ENCODE data around the gene RUNX3. TPM values are rescaled to one million over a fixed set of nuclear protein-coding genes. Genes with fewer than 3 reads are reported as not detected.
A peak's percentile ranks its signal among the peaks of the same experiment; 100 is the strongest.

The RUNX3 gene
- total RNA-seq, 1 experiment from 2014 or later, result 10.7 TPM

DNA sequence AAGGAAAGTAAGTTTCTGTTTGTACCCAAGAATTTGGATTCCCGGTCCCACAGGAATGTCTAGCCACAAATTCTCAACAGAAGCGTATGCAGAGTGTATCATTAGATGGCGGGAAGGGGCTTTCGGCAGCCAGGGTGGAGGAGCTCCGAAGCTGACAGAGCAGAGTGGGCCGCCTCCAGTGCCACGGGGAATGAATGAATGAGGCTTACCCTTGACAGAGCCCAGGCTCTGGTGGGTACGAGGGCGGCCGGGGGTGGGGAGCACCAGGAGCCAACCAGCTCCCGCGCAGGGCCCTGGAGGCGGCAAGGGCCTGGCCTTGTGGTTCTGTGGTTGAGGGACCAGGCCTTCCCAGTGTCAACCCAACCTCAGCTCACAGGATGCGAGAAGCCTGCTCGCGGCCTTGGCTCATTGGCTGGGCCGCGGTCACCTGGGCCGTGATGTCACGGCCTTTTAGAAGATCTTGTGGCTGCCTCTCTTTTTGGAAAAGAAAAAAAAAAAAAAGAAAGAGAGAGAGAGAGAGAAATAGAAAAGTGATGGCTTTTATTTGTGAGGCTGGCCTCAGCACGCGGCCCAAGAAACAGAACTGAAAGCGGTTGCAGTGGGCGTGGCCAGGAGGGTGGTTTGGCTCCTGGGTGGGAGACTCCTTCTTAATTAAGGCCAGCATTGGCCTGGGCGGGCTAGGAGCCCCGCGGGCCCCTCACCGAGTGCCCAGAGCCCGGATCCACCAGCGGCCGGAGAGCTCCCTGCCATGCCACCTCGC, 34.9 kb upstream of the RUNX3 start:
- in situ Hi-C loops (cut with HindIII; ENCODE audit: low pct_unique_long_range_greater_than_20kb, low sequenced_read_pairs), result no loop called here
- DNase-seq (ENCODE audit: low read depth, low spot score), result no peak

- in situ Hi-C loops (cut with HindIII; ENCODE audit: low pct_unique_long_range_greater_than_20kb, low sequenced_read_pairs), result no loop called here
- no peak for DNase-seq (ENCODE audit: low read depth, low spot score)
Observed at GRCh38 chr1:24963943-24964693, 34.0 kb upstream of the RUNX3 start.

DNA sequence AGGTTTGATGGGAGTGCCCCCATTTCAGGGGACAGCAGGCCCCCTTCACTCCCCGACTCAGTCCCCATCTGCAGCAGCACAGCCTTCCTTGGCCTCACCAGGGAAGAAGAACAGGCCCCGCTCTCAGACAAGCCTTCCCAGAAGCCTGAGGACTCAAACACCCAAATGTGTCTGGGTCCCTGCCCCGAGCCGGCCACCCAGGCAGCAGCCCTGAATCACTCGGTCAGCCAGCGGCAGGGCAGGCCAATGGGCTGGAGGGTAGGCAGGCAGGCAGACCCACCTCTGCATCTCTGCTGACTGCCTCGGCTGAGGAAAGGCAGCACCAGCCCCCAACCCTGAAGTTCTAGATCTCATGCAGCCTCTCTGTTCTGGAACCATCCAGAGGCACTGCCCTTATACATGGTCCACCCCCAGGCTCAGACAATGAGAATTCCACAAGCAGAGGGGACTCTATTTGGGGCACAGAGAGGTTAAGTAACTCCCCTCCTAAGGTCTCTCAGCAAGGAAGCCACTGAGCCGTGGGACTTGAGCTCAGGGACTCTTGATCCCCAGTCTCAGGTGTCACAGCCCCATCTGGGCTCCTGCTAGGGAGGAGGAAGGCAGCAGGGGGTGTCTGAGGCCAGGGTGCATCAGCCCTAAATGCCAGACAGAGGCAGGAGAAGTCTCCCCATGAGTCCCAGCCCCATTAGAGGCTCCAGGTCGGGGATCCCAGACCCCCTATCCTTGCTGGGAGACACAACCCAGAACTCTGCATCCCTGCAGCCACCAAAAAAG, 33.2 kb upstream of the RUNX3 start:
- in situ Hi-C loops (cut with HindIII; ENCODE audit: low pct_unique_long_range_greater_than_20kb, low sequenced_read_pairs), result no loop called here
- DNase-seq (ENCODE audit: low read depth, low spot score), result no peak

DNA sequence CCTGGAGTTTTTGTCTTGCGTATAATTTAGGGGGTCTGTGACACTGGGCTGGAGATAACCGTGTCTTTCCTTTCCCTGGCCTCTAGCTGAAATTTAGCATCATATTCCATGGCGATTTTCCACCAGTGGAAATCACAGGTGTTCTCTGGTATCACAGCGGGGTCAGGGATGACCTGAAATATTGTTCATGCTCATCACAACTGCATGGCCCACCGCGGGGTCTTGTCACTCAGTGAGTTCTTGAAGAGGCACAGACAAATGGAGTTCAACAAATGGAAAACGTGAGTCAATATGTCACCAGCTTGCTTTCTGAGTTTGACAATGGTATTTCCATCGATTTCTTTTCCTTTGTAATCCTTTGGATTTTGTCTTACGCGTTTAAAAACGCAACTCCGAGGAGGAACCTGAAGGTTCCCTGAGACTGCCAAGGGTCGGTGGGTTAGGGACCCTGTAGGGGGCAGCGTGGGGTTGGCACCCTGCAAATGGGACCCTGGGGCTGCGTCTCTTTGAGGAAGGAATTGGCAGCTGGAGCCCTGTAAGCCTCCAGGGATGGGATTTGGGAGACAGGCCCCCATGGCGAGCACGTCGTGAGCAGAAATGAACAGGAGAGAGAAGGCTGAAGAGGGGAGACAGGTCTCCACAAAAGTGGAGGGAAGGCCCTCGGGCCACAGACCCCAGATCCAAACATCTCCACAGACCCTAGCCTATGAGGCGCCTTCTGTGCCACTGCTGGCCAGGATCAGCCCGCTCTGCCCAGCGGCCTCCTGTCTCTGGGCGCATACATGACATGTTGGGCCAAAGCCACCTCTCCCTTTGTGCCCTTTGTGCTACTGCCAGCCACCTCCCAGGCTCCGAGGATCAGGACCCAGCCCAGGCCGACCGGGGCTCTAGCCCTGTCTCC, 32.1 kb upstream of the RUNX3 start:
- in situ Hi-C loops (cut with HindIII; ENCODE audit: low pct_unique_long_range_greater_than_20kb, low sequenced_read_pairs), result no loop called here
- no peak for DNase-seq (ENCODE audit: low read depth, low spot score)

DNA sequence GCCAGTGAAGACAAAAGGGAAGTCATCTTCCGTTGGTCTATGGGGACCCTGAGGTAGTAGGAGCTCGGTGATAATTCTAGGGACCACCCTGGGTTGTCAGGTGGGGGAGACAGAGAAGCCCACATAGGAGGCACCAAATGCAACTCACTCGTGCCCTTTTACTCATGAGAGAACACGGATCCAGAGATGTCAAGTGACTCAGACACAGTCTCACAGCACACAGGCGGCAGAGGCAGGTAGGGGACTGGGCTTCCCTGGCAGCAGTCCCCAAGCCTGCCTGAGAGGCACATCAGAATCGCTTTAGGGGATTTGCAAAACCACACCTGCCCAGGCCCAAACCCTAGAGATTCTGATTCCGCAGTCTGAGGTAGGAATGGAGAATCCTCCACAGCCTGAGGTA, 31.3 kb upstream of the RUNX3 start:
- no peak for DNase-seq (ENCODE audit: low read depth, low spot score)
- in situ Hi-C loops (cut with HindIII; ENCODE audit: low pct_unique_long_range_greater_than_20kb, low sequenced_read_pairs), result no loop called here

GRCh38 chr1:24960071-24960801, 30.2 kb upstream of the RUNX3 start:
- DNase-seq (ENCODE audit: low read depth, low spot score), result no peak
- in situ Hi-C loops (cut with HindIII; ENCODE audit: low pct_unique_long_range_greater_than_20kb, low sequenced_read_pairs), result no loop called here

GRCh38 chr1:24959623-24959975, 29.5 kb upstream of the RUNX3 start:
- no peak for DNase-seq (ENCODE audit: low read depth, low spot score)
- in situ Hi-C loops (cut with HindIII; ENCODE audit: low pct_unique_long_range_greater_than_20kb, low sequenced_read_pairs), result no loop called here

GRCh38 chr1:24958766-24959622, 28.9 kb upstream of the RUNX3 start:
- DNase-seq (ENCODE audit: low read depth, low spot score), result no peak
- in situ Hi-C loops (cut with HindIII; ENCODE audit: low pct_unique_long_range_greater_than_20kb, low sequenced_read_pairs), result no loop called here

DNA sequence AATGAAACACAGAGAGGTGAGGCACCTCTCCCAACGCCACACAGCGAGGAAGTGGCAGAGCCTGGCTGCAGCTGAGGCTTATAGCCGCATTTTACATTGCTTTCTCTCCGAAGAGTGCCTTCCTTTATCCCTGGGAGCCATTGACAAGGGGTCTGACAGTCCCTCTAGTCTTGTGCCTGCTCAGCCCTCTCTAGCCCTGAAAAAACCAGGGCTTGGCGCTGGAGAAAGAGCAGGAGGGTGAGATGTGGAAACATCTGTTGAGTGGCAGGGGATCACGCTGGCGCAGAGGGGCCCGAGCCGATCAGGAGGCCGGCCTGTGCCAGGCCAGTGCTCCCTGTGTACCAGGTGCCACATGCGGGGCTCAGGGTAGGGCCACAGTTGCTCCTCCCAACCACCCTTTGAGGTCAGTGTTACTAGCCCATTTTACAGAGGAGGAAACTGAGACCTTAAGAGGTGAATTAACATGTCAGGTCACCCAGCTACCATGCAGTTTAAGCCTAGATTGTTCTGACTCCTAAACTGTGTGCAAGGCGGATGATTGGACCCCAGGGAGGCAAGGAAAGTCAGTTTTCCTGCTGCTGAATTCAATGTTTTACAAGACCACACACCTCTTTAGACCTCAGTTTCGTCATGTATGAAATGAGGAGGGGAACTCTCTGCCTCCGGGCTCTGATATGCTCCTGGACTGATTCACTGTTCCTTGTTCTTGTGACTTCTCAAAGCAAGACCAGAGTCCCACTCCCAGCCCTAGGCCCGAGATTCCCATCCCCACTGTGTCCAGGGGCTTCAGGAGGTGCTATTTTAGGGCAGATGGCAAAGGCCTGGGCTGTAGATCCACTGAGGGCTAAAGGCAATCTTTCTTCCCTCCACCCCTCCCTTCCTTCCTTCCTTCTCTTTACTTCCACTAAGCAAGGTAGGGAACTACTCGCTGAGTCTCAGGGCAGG, 28.0 kb upstream of the RUNX3 start:
- DNase-seq (ENCODE audit: low read depth, low spot score), result no peak
- in situ Hi-C loops (cut with HindIII; ENCODE audit: low pct_unique_long_range_greater_than_20kb, low sequenced_read_pairs), result no loop called here

GRCh38 chr1:24957016-24957807, 27.1 kb upstream of the RUNX3 start:
- in situ Hi-C loops (cut with HindIII; ENCODE audit: low pct_unique_long_range_greater_than_20kb, low sequenced_read_pairs), result no loop called here
- DNase-seq (ENCODE audit: low read depth, low spot score), result no peak

DNA sequence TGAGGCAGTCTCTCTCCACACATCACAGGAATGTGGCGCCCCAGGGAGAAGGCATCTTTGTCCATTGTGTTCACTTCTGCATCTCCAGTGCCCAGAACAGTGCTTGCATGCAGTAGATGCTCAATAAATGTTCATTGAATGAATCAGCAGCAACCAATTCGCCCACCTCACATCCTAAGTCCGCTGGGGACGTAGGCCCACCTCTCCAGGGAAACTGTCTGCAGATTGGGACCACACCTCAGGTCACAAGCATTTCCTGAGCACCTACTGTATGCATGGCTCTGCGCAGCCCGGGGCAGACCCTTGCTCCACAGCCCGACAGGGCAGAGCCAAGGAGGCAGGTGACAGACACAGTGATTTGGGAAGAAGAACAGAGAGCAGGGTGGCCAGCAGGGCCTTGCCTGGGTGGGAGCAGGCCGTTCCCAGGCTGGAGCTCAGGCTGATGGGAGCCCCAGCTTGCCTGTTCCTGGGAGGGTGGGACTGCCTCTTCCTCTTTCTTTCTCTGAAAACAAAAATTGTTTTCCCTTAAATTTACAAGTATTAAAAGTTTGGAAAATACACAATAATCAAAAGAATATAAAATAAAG, 25.8 kb upstream of the RUNX3 start:
- DNase-seq (ENCODE audit: low read depth, low spot score), result no peak
- in situ Hi-C loops (cut with HindIII; ENCODE audit: low pct_unique_long_range_greater_than_20kb, low sequenced_read_pairs), result no loop called here

- peak; percentile 15 for DNase-seq (ENCODE audit: low read depth, low spot score)
- in situ Hi-C loops (cut with HindIII; ENCODE audit: low pct_unique_long_range_greater_than_20kb, low sequenced_read_pairs), result no loop called here
Observed at GRCh38 chr1:24955161-24955560, 25.1 kb upstream of the RUNX3 start.

DNA sequence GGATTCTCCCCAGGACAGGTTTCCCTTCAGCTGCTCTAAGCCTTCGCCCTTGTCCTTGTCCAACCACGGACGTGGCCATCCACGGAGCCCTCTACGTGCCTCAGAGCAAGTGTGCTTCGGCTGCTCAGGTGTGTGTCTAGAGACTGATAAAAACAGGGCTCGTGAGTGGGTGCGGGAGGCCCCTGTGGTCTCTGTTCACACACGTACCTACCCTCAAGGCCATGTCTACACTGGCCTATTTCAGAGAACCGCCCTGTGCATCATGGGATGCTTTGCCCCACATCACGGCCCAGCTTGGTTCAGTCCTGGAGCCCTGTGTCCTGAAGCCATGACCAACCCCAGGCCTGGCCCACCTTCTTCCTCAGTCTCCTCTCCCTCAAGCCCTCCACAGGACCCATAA, 24.6 kb upstream of the RUNX3 start:
- no peak for DNase-seq (ENCODE audit: low read depth, low spot score)
- in situ Hi-C loops (cut with HindIII; ENCODE audit: low pct_unique_long_range_greater_than_20kb, low sequenced_read_pairs), result no loop called here

- in situ Hi-C loops (cut with HindIII; ENCODE audit: low pct_unique_long_range_greater_than_20kb, low sequenced_read_pairs), result no loop called here
- no peak for DNase-seq (ENCODE audit: low read depth, low spot score)
Observed at GRCh38 chr1:24954022-24954421, 23.9 kb upstream of the RUNX3 start.

All from SK-MEL-5 (cell line).